NCI-H748 treated with DMSO at 0.1 percent for 48 hours (cell line): Measurements from ENCODE around the gene IL4.
"Not testable (repeated sequence)": the region's sequence is repeated elsewhere in the genome, so short reads cannot be mapped to it uniquely, and the experiment has no call there.

Experiments
- DNase-seq: peaks from one replicate; lab custom pipeline; 2025; lab: John Stamatoyannopoulos, UW

IL4 gene

GRCh38 chr5:132673939-132674630, at the start of gene IL4:
TSS of gene IL4 (plus strand) at chr5:132673989. CDS start at chr5:132674051, 62 bp downstream.
- no peak for DNase-seq

- no peak for DNase-seq
Observed at GRCh38 chr5:132627470-132627869, 46.3 kb upstream of the IL4 start.

- no peak for DNase-seq
Observed at GRCh38 chr5:132628814-132629213, 45.0 kb upstream of the IL4 start.

GRCh38 chr5:132629230-132629944, 44.4 kb upstream of the IL4 start:
- DNase-seq, result no peak

GRCh38 chr5:132633587-132633986, 40.2 kb upstream of the IL4 start:
- DNase-seq, result not testable (repeated sequence)

- DNase-seq, result no peak
Observed at GRCh38 chr5:132635873-132636272, 37.9 kb upstream of the IL4 start.

GRCh38 chr5:132637241-132637640, 36.5 kb upstream of the IL4 start:
- DNase-seq, result no peak

GRCh38 chr5:132639706-132640130, 34.1 kb upstream of the IL4 start:
- no peak for DNase-seq

GRCh38 chr5:132640613-132641012, 33.2 kb upstream of the IL4 start:
- no peak for DNase-seq

GRCh38 chr5:132641241-132641723, 32.5 kb upstream of the IL4 start:
- DNase-seq, result no peak

GRCh38 chr5:132641841-132642240, 31.9 kb upstream of the IL4 start:
- DNase-seq, result no peak

- DNase-seq, result no peak
Observed at GRCh38 chr5:132644177-132644576, 29.6 kb upstream of the IL4 start.

GRCh38 chr5:132646583-132647266, 27.1 kb upstream of the IL4 start:
- DNase-seq, result no peak

GRCh38 chr5:132647473-132647872, 26.3 kb upstream of the IL4 start:
- no peak for DNase-seq

- DNase-seq, result no peak
Observed at GRCh38 chr5:132648355-132648754, 25.4 kb upstream of the IL4 start.

- peak; percentile 47 for DNase-seq
Observed at GRCh38 chr5:132651838-132652469, 21.8 kb upstream of the IL4 start.

- no peak for DNase-seq
Observed at GRCh38 chr5:132653716-132654115, 20.1 kb upstream of the IL4 start.

- DNase-seq, result no peak
Observed at GRCh38 chr5:132655821-132656773, 17.7 kb upstream of the IL4 start.

GRCh38 chr5:132656774-132657355, 16.9 kb upstream of the IL4 start:
- no peak for DNase-seq

- DNase-seq, result no peak
Observed at GRCh38 chr5:132657676-132658380, 16.0 kb upstream of the IL4 start, which contains the start of gene IL13. TSS of gene IL13 (plus strand) at chr5:132658173. CDS start at chr5:132658187, 14 bp downstream.
